GM18520 (cell line): Measurements from ENCODE around the gene TNRC6C.
"Not testable (repeated sequence)": the region's sequence is repeated elsewhere in the genome, so short reads cannot be mapped to it uniquely, and the experiment has no call there.

Experiments used
- ATAC-seq: cut with Tn5 transposase; IDR thresholded peaks from one replicate; pipeline ENCODE4 v1.9.1; 2021; ENCODE audit not compliant: unreplicated experiment

TNRC6C gene

GRCh38 chr17:78081551-78081950 lies 123.0 kb downstream of the TNRC6C start:
- no peak for ATAC-seq

- not testable (repeated sequence) for ATAC-seq
Measured at GRCh38 chr17:78082355-78082872, 123.9 kb downstream of the TNRC6C start.

- no peak for ATAC-seq
Measured at GRCh38 chr17:78082988-78083387, 124.5 kb downstream of the TNRC6C start.

GRCh38 chr17:78086740-78087139 lies 128.2 kb downstream of the TNRC6C start:
- no peak for ATAC-seq

GRCh38 chr17:78088529-78088928 lies 130.0 kb downstream of the TNRC6C start:
- ATAC-seq, result no peak

- no peak for ATAC-seq
Measured at GRCh38 chr17:78089576-78090281, 131.2 kb downstream of the TNRC6C start.

GRCh38 chr17:78092794-78093324 lies 134.4 kb downstream of the TNRC6C start:
- ATAC-seq, result no peak

GRCh38 chr17:78095035-78095434 lies 136.5 kb downstream of the TNRC6C start:
- no peak for ATAC-seq

GRCh38 chr17:78096093-78096492 lies 137.6 kb downstream of the TNRC6C start:
- no peak for ATAC-seq

GRCh38 chr17:78101112-78101511 lies 142.6 kb downstream of the TNRC6C start:
- no peak for ATAC-seq

GRCh38 chr17:78101542-78101941 lies 143.0 kb downstream of the TNRC6C start:
- no peak for ATAC-seq

GRCh38 chr17:78103311-78103710 lies 144.8 kb downstream of the TNRC6C start:
- no peak for ATAC-seq

GRCh38 chr17:78104540-78104941 lies 146.0 kb downstream of the TNRC6C start:
- ATAC-seq, result no peak

- ATAC-seq, result no peak
Measured at GRCh38 chr17:78105101-78105500, 146.6 kb downstream of the TNRC6C start.

GRCh38 chr17:78105551-78105950 lies 147.0 kb downstream of the TNRC6C start:
- no peak for ATAC-seq

GRCh38 chr17:78106211-78106610 lies 147.7 kb downstream of the TNRC6C start:
- no peak for ATAC-seq

GRCh38 chr17:78107457-78107856 lies 149.0 kb downstream of the TNRC6C start:
- ATAC-seq, result no peak

GRCh38 chr17:78107976-78108725 lies 149.6 kb downstream of the TNRC6C start:
- ATAC-seq, result no peak

- ATAC-seq, result no peak
Measured at GRCh38 chr17:78108726-78109488, 150.4 kb downstream of the TNRC6C start.

- ATAC-seq, result no peak
Measured at GRCh38 chr17:78109489-78109761, 150.9 kb downstream of the TNRC6C start.

GRCh38 chr17:78110363-78111015 lies 152.0 kb downstream of the TNRC6C start:
- no peak for ATAC-seq
